HG02763 (cell line): ENCODE measurements around the gene FOXP1.

Source experiments
- ATAC-seq: cut with Tn5 transposase; IDR thresholded peaks from one replicate; pipeline ENCODE4 v1.9.1; 2021; ENCODE audit warnings: mild to moderate bottlenecking, moderate library complexity; ENCODE audit not compliant: unreplicated experiment

Gene FOXP1

GRCh38 chr3:71251156-71251775 lies 332.3 kb downstream of the FOXP1 start:
- no peak for ATAC-seq

GRCh38 chr3:71250026-71250425 lies 333.5 kb downstream of the FOXP1 start:
- ATAC-seq, result no peak

GRCh38 chr3:71247958-71248335 lies 335.6 kb downstream of the FOXP1 start:
- ATAC-seq, result no peak

- ATAC-seq, result no peak
Measured at GRCh38 chr3:71247221-71247957, 336.1 kb downstream of the FOXP1 start.

DNA sequence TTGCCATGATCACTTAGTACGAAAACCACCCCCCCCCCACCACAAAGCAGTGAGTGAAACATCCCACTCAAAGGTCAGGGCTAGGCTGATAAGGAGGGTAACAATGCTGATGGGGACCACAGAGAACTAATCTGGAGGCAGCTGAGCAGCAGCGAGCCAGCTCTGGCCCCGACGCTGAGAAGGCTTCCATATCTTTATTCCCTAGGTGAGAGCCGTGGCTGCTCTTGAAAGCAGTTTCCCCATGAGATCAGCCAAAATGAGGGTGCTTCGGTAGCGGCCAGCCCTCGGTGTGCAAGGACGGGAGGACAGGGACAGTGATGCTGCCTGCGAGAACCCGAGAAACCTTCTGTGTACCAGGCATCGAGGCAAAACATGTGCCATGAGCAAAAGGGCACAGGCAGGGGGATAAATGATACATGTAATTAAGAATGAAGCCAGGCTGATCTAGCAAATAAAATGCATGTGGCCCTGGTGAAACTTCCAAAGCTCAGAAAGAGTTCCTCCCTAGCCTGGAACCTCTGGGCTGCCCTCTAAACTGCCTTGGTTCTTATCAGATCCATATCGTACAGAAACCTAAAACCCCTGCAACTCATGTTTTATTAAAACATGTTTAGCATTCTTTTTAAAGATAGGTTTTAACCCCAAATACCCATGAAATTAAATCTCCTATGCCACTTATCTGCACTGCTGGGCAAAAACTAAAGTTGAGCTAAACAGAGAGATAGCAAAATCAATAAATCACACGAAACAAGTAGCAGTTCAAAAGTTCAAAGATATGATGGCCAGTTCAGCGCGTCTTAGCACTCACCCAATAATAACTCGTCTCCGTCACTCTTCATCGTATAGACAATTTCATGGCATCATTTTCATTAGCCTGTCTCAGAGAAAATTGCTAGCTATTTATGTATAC lies 337.3 kb downstream of the FOXP1 start:
- no peak for ATAC-seq

- ATAC-seq, result no peak
Measured at GRCh38 chr3:71244826-71245488, 338.6 kb downstream of the FOXP1 start.

GRCh38 chr3:71244153-71244825 lies 339.2 kb downstream of the FOXP1 start:
- ATAC-seq, result no peak

- no peak for ATAC-seq
Measured at GRCh38 chr3:71243229-71243628, 340.3 kb downstream of the FOXP1 start.

DNA sequence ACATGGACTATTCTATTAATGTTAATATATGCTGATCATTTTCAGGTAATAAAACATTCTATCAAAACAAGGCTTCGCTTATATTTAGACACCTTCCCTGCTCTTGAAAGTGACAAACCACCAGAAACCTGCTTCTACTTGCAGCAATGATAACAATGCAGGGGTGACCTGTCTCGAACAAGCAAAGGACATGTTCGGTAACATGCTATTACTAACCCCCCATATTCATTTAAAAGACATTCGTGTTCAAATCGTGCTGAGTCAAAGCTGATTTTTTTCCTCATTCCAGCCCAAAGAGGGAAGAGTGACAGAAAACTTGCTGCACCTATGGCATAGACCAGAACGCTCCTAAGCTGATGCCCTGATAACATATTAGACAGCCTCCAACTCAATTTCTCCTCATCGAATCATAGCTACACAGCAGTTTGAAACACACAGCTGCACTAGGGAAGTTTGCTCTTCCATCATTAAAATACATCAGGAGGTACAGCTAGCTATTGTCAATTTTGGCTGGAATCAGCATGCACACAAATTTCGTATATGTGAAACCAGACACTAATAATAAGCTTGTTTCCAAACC lies 341.5 kb downstream of the FOXP1 start:
- no peak for ATAC-seq

GRCh38 chr3:71241246-71241901 lies 342.2 kb downstream of the FOXP1 start:
- no peak for ATAC-seq

DNA sequence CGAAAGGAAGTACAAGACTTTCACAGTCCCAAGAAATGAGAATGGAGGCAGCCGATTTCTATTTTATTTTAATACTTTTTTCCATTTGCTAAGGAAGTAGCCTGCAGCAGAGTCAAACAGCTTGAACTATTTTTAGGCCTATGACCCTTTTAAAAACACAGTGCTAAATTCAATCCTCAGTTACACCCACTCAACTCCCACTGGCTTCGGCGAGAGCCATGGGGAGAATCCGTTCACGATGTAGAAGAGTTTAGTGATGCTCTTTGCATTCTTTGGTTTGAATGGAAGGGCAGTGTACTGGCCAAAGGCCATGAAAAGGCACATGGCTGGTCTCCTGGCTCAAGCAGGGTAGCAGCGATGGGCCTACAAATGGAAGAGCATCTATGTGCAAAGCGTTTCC lies 343.5 kb downstream of the FOXP1 start:
- ATAC-seq, result no peak

- ATAC-seq, result no peak
Measured at GRCh38 chr3:71238355-71238757, 345.2 kb downstream of the FOXP1 start.

DNA sequence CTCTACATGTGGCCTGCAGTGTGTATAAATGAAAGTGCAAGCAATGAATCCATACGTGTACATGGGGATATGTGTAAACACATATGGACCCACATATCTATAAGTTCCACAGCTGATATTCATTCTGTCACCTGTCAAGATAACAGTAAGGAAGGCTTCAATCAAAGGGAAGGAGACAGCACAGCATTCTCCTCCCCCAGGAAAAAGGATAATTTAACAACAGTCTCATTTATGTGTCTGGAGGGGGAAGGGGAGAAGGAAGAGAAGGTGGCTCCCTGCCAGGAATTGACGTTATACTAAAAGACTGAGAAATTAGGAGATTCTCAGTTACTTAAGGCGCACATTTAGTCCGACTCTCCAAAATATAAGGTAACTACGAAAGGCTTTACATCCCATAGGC lies 345.9 kb downstream of the FOXP1 start:
- ATAC-seq, result no peak

DNA sequence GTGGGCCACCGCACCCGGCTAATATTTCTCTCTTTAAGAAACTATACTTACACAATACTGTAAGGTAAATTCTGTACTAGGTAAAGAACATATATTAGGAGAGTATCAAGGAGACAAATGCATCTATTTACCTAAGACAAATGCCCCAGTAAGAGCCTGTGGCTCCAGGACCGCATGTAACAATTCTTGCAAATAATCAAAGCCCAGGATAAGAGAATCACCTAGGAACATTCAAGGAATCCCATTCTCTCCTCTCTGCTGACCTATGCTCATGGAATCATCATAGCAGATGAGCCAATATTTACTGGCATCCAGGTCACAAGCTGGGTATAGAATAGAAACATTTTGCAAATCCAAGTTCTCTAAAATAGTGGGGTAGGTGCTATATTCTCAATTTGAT lies 347.7 kb downstream of the FOXP1 start:
- no peak for ATAC-seq

DNA sequence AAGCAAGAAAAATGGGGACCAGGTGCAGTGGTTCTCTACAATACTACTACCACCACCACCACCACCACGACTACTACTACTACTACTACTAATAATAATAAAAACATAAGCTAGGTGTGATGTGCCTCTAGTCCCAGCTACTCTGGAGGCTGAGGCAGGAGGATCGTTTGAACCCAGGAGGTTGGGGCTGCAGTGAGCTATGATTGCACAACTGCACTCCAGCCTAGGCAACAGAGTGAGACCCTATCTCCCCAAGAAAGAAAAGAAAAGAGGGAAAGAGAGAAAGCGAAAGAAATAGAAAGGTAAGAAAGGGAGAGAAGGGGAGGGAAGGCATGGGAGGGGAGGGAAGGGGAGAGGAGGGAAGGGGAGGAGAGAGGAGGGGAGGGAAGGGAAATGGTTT lies 350.6 kb downstream of the FOXP1 start:
- no peak for ATAC-seq

DNA sequence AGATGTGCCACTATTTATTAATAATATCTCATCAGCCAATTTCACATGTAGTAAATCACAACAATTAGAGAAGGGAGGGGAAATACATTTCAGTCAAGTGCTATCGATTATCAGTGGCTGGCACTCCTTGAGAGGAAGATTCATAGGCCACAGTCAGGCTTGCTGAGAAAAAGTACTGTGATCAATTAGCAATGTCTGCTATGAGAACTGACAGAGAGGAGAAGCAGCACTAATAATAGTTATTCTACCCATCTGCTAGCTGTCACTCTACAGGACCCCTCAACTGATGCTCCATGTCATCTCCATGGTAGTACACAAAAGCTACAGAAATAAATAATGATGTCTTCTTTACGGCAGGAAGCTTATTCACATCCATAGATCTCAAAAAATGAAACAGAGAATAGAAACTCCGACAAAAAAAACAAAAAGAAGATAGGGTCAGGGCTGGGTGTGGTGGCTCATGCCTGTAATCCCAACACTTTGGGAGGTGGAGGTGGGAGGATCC lies 351.3 kb downstream of the FOXP1 start:
- ATAC-seq, result no peak

DNA sequence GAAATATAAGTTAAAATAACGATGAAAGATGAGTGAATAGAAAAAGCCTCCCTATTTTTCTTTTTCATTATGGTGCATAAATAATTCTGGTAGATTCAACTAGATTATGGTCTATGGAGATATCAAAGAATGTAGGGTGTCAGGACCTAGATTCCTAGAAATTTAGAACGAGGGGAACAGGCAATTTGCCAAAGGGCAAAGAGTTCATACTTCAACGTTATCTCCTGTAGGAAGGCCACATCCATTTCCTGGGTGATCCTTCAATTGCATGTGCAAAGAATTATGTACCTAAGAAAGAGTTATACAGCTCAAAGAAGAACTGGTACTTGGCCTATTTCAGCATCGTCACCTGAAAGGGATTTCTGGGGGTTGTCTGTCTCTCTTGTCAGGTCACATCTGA lies 351.8 kb downstream of the FOXP1 start:
- no peak for ATAC-seq

- ATAC-seq, result no peak
Measured at GRCh38 chr3:71229905-71230657, 353.4 kb downstream of the FOXP1 start.
